Activated CD4-positive, CD25-positive, alpha-beta regulatory T cell treated with anti-CD3 and anti-CD28 coated beads, Interleukin-2, amount 50 U/mL, for 16 hours (primary cell): ENCODE measurements around the gene DCDC2.
"Not testable (repeated sequence)": the region's sequence is repeated elsewhere in the genome, so short reads cannot be mapped to it uniquely, and the experiment has no call there.

Source experiments
- DNase-seq: peaks from one replicate; pipeline ENCODE4 v3.0.0-alpha.2; 2020; ENCODE audit warnings: low read depth, low spot score

DCDC2 gene

GRCh38 chr6:24226541-24226940 lies 131.3 kb downstream of the DCDC2 start:
- DNase-seq = no peak

GRCh38 chr6:24225838-24226237 lies 132.0 kb downstream of the DCDC2 start:
- no peak for DNase-seq

GRCh38 chr6:24223115-24223919 lies 134.5 kb downstream of the DCDC2 start:
- DNase-seq = no peak

GRCh38 chr6:24219670-24220069 lies 138.2 kb downstream of the DCDC2 start:
- DNase-seq = no peak

- DNase-seq = no peak
Measured at GRCh38 chr6:24214984-24215383, 142.9 kb downstream of the DCDC2 start.

- no peak for DNase-seq
Measured at GRCh38 chr6:24207413-24207812, 150.4 kb downstream of the DCDC2 start.

GRCh38 chr6:24205020-24205492 lies 152.8 kb downstream of the DCDC2 start:
- no peak for DNase-seq

- not testable (repeated sequence) for DNase-seq
Measured at GRCh38 chr6:24204113-24204512, 153.7 kb downstream of the DCDC2 start.

GRCh38 chr6:24197892-24198291 lies 160.0 kb downstream of the DCDC2 start:
- DNase-seq = no peak

- no peak for DNase-seq
Measured at GRCh38 chr6:24195836-24196597, 161.8 kb downstream of the DCDC2 start.

- DNase-seq = no peak
Measured at GRCh38 chr6:24194978-24195700, 162.7 kb downstream of the DCDC2 start.

- DNase-seq = no peak
Measured at GRCh38 chr6:24193364-24193763, 164.5 kb downstream of the DCDC2 start.

GRCh38 chr6:24191346-24191745 lies 166.5 kb downstream of the DCDC2 start:
- no peak for DNase-seq

GRCh38 chr6:24188578-24189080 lies 169.2 kb downstream of the DCDC2 start:
- no peak for DNase-seq

- DNase-seq = no peak
Measured at GRCh38 chr6:24187965-24188577, 169.8 kb downstream of the DCDC2 start.

- no peak for DNase-seq
Measured at GRCh38 chr6:24186349-24186748, 171.5 kb downstream of the DCDC2 start.

GRCh38 chr6:24183584-24183983 lies 174.3 kb downstream of the DCDC2 start:
- DNase-seq = no peak

GRCh38 chr6:24157886-24158285 lies 200.0 kb downstream of the DCDC2 start:
- DNase-seq = no peak

- DNase-seq = no peak
Measured at GRCh38 chr6:24154121-24154520, 203.7 kb downstream of the DCDC2 start.

- no peak for DNase-seq
Measured at GRCh38 chr6:24152014-24152413, 205.8 kb downstream of the DCDC2 start.

GRCh38 chr6:24149836-24150235 lies 208.0 kb downstream of the DCDC2 start:
- no peak for DNase-seq

GRCh38 chr6:24149296-24149695 lies 208.6 kb downstream of the DCDC2 start:
- no peak for DNase-seq
